ENCODE results near the gene ANKH.
"Not testable (repeated sequence)": the region's sequence is repeated elsewhere in the genome, so short reads cannot be mapped to it uniquely, and the experiment has no call there.

The ANKH gene

GRCh38 chr5:14853685-14854084, 17.9 kb downstream of the ANKH start:
- DNase-seq: no peak

GRCh38 chr5:14852779-14853178, 18.8 kb downstream of the ANKH start:
- DNase-seq: no peak

GRCh38 chr5:14851999-14852526, 19.5 kb downstream of the ANKH start:
- DNase-seq: no peak

GRCh38 chr5:14851597-14851996, 20.0 kb downstream of the ANKH start:
- no peak for DNase-seq

- DNase-seq: no peak
These were observed 20.5 kb downstream of the ANKH start for GRCh38 chr5:14851050-14851419.

GRCh38 chr5:14850419-14851049, 21.0 kb downstream of the ANKH start:
- DNase-seq: no peak

GRCh38 chr5:14849516-14850294, 21.9 kb downstream of the ANKH start:
- DNase-seq: no peak

- DNase-seq: not testable (repeated sequence)
These were observed 22.6 kb downstream of the ANKH start for GRCh38 chr5:14848942-14849341.

- no peak for DNase-seq
These were observed 23.2 kb downstream of the ANKH start for GRCh38 chr5:14848385-14848784.

GRCh38 chr5:14847471-14847870, 24.1 kb downstream of the ANKH start:
- DNase-seq: no peak

GRCh38 chr5:14842117-14842516, 29.5 kb downstream of the ANKH start:
- no peak for DNase-seq

GRCh38 chr5:14840624-14841023, 31.0 kb downstream of the ANKH start:
- no peak for DNase-seq

GRCh38 chr5:14838396-14839319, 32.9 kb downstream of the ANKH start:
- no peak for DNase-seq

- not testable (repeated sequence) for DNase-seq
These were observed 34.0 kb downstream of the ANKH start for GRCh38 chr5:14837423-14838122.

GRCh38 chr5:14834584-14835550, 36.7 kb downstream of the ANKH start:
- no peak for DNase-seq

GRCh38 chr5:14834062-14834461, 37.5 kb downstream of the ANKH start:
- DNase-seq: no peak

- DNase-seq: no peak
These were observed 40.6 kb downstream of the ANKH start for GRCh38 chr5:14831006-14831338.

- DNase-seq: no peak
These were observed 41.2 kb downstream of the ANKH start for GRCh38 chr5:14830210-14831005.

- no peak for DNase-seq
These were observed 42.2 kb downstream of the ANKH start for GRCh38 chr5:14829396-14829795.

- DNase-seq: no peak
These were observed 44.9 kb downstream of the ANKH start for GRCh38 chr5:14826714-14827113.

- DNase-seq: no peak
These were observed 45.6 kb downstream of the ANKH start for GRCh38 chr5:14825977-14826376.

Measured in stimulated activated CD4-positive, alpha-beta T cell treated with anti-CD3 and anti-CD28 coated beads, Interleukin-12 subunit alpha, Interleukin-12 subunit beta, amount 100 ng/mL, for 4 hours (primary cell).